Esophagus muscularis mucosa (tissue), 3 donors: Measurements from ENCODE around the gene RPS5.

Experiments used
- POLR2A ChIP-seq: fragments of 450-650 bp; IDR thresholded peaks from one replicate; pipeline ENCODE4 v1.6.1; 2017; ENCODE audit warnings: antibody characterized with exemption, moderate library complexity, mild to moderate bottlenecking, low read depth
- POLR2AphosphoS5 ChIP-seq, 2 donors: sonication (generic); formaldehyde crosslinking; IDR thresholded peaks; one replicate each; pipeline ENCODE4 v1.6.1; 2017; ENCODE audit warnings: antibody characterized with exemption in 2 of 2
- TF ChIP-seq, protein P1 (sequence below), 3 experiments: fragments of 200-600 bp in 2 of 3; fragments of 450-650 bp in 1 of 3; sonication (generic) in 2 of 3; IDR thresholded peaks; one replicate each; pipeline ENCODE4 v1.5.1; 2017 to 2019; ENCODE audit warnings: antibody characterized with exemption in 3 of 3, mild to moderate bottlenecking in 2 of 3, moderate library complexity in 1 of 3

DNA sequence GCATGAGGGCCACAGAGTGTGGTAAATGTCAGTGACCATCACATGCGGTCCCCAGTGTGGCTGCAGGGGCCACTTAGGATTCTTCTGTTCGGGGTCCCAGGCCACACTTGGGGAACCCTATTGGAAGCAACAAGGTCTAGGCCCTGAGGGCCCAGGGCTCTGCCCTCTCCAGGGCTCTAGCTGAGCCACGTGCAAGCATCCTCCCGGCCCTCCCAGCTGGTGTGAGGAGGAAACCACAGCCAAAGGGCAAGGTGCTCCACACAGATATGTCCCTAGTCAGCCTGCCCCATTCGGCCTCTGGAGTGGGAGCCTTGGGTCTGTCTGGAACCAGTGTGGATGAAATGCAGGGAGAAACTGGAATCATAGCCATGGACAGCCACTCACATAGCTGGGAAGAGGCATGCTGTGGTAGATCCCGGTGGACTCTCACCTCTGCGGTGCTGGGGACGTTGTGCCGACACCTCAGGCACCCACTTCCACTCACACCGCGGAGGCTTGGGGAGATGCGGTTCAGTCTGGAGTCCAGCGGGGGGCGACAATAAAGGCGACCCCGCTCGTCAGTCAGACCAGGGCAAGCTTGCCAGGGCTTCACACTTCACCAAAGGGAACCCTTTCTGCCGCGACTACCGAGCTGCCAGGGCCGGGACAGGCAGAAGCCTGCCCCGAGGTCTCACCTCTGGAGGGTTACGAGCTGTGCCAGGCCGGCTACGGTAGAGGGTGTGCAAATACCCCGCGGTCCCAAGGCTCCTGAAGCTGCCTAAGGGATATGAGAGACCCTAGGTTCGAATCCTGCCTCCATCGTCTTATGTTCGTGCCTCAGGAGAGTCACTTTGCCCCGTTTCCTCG, 20.3 kb upstream of the RPS5 start:
- TF ChIP-seq POLR2A, result no peak
- TF ChIP-seq, protein P1, sequence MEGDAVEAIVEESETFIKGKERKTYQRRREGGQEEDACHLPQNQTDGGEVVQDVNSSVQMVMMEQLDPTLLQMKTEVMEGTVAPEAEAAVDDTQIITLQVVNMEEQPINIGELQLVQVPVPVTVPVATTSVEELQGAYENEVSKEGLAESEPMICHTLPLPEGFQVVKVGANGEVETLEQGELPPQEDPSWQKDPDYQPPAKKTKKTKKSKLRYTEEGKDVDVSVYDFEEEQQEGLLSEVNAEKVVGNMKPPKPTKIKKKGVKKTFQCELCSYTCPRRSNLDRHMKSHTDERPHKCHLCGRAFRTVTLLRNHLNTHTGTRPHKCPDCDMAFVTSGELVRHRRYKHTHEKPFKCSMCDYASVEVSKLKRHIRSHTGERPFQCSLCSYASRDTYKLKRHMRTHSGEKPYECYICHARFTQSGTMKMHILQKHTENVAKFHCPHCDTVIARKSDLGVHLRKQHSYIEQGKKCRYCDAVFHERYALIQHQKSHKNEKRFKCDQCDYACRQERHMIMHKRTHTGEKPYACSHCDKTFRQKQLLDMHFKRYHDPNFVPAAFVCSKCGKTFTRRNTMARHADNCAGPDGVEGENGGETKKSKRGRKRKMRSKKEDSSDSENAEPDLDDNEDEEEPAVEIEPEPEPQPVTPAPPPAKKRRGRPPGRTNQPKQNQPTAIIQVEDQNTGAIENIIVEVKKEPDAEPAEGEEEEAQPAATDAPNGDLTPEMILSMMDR (IDR thresholded peaks at IDR 0.05), result no peak
- no peak for TF ChIP-seq POLR2AphosphoS5 (IDR thresholded peaks at IDR 0.05)
